Hypothalamus (tissue), 51 donors: ENCODE data around the gene FAM193A.
"Not testable (repeated sequence)": the region's sequence is repeated elsewhere in the genome, so short reads cannot be mapped to it uniquely, and the experiment has no call there.

Experiments
- DNase-seq, 51 donors: peaks; one replicate each; lab custom pipeline; 2025; lab: John Stamatoyannopoulos, UW

The FAM193A gene

DNA sequence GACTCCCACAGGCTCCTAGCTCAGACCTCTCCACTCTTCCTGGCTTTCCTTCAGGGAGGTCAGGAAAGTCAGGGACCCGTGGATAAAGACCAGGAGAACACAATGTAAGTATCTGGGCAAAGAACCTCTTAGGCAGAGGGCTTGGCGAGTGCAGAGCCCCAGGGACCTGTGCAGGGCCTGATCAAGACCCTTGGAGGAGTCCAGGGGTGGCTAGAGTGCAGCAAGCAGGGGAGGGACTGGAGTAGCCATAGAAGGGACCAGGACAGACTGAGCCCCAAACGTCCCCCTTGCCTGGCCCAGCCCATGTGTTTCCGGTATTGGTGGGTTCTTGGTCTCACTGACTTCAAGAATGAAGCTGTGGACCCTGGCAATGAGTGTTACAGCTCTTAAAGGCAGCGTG lies 225.6 kb downstream of the FAM193A start:
- no peak for DNase-seq

DNA sequence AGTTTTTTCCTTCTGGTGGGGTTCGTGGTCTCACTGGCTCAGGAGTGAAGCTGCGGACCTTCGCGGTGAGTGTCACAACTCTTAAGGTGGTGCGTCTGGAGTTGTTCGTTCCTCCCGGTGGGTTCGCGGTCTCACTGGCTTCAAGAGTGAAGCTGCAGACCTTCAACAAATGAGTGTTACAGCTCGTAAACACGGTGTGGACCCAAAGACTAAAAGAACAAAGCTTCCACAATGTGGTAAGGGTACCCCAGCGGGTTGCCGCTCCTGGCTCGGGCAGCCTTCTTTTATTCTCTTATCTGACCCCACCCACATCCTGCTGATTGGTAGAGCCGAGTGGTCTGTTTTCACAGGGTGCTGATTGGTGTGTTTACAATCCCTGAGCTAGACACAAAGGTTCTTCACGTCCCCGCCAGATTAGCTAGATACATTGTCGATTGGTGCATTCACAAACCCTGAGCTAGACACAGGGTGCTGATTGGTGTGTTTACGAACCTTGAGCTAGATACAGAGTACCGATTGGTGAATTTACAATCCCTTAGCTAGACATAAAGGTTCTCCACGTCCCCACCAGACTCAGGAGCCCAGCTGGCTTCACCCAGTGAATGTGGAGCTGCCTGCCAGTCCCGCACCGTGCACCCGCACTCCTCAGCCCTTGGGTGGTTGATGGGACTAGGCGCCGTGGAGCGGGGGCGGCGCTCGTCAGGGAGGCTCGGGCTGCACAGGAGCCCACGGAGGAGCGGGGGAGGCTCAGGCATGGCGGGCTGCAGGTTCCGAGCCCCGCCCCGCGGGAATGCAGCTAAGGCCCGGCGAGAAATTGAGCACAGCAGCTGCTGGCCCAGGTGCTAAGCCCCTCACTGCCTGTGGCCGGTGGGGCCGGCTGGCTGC lies 226.3 kb downstream of the FAM193A start:
- DNase-seq = not testable (repeated sequence)

DNA sequence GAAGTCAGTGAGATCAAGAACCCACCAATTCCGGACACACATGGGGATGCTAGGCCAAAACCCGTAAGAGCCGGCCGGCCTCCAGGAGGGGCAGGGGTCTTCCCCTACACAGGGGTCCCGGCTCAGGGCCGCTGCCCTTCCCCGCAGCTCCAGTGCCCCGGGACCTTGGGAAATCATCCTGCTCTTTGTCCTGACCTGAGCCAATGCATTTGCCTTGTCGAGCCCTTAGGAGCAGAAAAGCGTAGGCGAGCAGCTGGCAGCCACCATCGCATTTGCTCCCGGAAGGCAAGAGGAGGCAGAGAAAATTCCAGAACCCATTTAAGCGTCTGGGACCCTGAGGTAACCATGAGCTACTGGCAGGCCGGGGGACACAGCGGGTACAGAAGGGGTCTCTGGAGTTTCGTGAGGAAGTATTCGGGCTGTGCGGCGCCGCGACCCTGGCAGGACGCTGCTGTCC lies 227.1 kb downstream of the FAM193A start:
- DNase-seq = peak in 1 of 51 donors; percentile 15

DNA sequence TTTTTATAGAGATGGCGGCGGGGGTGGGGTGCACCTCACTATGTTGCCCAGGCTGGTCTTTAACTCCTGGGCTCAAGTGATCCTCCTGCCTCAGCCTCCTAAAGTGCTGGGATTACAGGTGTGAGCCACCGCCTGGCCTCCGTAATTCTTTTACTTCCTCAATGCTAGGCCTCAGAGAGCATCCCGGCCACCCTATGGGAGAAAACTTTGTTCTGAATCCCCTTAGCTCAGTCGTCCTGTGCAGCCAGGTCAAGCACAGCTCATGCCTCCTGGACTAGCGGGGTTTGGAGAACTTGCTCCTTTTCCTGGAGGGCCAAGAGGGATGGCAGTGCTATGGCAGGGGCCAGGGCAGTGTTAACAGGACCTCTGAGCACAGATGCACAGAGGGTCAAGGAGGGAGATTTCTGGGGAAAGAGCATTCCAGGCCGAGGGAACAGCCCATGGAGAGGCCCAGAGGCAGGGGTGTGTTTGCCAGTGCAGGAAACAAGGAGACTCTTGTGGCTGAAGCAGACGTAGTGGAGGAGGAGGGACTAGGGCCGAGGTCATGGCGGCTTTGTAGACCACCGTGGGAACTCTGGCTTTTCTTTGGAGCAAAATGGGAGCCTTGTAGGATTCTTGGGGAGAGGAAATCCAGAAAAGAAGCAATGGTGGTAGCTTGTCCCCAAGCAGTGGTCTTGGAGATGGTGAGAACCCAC lies 229.5 kb downstream of the FAM193A start:
- DNase-seq = no peak

DNA sequence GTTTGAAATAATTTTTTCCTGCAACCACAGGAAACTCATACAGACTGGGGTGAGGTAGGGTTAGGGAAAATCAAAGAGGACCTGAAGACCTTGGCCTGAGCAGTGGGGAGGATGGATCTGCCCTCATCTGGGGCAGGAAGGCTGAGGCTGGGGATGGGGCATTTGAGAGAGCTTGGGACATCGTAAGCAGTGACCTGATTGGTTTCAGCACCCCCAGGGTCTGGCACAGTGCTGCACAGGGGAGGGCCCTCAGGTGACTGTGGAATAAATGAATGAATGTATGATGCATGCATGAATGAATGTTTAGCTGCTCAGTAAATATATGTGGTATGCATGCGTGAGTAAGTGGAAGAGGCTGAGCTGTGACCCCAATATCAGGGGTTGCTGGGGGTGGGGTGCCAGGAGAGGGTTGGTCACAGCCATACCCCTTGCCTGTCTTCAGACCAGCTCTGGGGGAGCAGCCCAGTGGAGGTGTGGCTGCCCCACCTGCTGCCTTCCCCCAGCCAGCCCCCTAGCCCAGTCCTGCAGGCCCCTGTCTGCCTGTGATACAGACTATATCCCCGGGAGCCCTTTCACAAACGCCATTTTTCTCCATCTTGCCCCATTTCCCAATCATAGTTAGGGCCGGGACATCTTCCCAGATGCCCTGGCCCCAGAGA lies 230.7 kb downstream of the FAM193A start:
- no peak for DNase-seq

DNA sequence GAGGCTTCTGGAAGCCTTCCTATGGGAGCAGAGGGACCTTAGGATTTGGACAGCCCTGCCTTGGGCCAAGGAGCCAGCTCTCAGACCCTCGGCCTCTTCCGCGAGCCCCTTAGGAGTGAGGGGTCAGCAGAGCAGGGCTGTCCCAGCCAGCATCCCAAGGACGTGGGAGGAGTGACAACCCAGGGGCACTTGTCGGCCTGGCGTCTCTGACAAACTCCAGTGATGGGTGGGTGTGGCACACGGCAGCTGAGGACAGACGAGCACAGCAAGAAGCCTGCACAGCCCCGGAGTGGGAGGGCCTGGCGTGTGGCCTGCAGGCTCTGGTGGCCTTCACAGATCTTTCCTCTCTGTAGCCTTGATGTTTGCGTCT lies 231.2 kb downstream of the FAM193A start:
- no peak for DNase-seq

DNA sequence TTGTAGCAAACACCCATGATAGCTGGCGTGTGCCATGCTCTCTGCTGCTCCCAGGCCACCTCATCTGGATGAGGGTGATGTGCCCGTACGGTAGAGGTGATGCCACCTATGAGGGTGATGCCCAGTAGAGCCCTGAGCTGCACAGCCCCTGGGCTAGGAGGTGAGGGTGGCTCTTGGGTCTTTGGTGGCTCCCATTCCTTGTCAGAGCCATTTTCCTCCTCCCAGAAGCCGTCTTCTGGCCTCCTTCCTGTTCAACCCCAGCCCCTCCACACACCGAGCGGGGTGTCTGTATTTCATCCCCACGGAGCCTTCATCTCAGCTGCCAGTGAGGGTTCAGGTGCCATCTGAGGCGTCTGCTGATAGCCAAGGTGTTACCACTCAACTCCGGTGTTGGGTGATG lies 231.7 kb downstream of the FAM193A start:
- DNase-seq = no peak

DNA sequence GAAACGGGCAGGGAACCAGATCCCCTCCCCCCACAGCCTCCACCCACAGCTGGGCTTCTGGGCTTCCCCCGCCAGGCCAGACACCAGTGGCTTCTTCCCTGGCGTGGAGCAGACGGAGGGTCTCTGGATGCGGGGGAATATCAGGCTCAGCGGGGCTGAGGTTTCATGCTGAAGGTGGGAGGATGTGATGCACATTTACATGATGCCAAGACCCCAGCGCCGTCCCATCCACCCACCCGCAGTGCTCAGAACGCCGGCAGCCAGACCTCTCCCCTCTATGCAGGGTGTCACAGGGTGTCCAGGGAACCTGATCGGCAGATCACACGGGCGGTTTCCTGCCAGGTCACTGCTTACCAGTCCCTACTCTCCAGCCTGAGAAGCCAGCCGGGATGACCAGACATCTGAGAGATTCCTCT lies 232.5 kb downstream of the FAM193A start:
- no peak for DNase-seq

DNA sequence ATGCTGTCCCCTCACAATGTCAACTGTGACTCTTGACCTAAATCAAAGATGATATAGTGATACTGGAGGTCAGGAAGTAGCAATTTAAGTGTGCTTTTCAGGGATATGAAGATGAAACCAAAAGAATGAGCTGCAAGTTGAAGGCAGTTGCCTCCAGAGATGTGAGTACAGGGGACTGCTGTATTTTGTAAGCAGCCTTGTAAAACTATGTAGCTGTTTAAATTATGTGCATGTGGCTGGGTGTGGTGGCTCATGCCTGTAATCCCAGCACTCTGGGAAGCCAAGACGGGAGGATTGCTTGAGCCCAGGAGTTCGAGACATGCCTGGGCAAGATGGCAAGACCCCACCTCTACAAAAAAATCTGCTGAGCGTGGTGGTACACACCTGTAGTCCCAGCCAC lies 234.8 kb downstream of the FAM193A start:
- DNase-seq = no peak

DNA sequence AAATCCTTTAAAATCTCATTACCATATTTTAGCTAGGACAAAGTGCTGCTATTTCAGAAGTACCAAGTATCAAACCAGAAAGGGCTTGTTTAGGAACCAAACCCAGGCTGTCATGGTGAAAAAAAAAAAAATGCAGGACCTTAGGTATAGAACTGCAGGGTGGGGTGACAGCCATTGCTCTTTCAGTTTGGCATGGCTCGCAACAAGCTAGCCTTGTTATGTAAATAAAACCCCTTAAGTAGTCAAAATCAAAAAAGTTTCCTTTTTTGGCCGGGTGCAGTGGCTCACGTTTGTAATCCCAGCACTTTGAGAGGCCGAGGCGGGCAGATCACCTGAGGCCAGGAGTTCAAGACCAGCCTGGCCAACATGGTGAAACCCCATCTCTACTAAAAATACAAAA lies 244.2 kb downstream of the FAM193A start:
- DNase-seq = not testable (repeated sequence)

DNA sequence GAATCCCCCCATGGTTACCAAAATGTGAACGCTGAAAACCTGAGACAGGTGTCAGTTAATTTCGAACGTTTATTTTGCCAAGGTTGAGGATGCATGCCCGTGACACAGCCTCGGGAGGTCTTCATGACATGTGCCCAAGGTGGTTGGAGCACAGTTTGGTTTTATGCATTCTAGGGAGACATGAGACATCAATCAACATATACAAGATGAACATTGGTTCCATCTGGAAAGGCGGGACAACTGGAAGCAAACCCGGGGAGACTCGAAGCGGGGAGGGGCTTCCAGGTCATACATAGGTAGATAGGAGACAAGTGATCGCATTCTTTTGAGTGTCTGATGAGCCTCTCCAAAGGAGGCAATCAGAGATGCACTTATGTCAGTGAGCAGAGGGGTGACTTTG lies 245.5 kb downstream of the FAM193A start:
- DNase-seq = no peak
